Left kidney (tissue), 8 donors: Measurements from ENCODE around the gene TNPO3. TPM values are rescaled to one million over a fixed set of nuclear protein-coding genes. Genes with fewer than 3 reads are reported as not detected.

ENCODE experiments used
- DNase-seq: peaks from one replicate; pipeline ENCODE4 v3.0.0-alpha.2; 2013
- long read RNA-seq, 8 donors: transcript quantifications; one replicate each; lab custom pipeline, GENCODE V29; 2026
- polyA plus RNA-seq: library from polyadenylated mRNA; unstranded; fragments of 120-200 nt; gene quantifications from one replicate; pipeline ENCODE4 v1.2.1, GENCODE V29; 2013; ENCODE audit not compliant: insufficient read length

TNPO3 gene
- polyA plus RNA-seq: 52.1 TPM
- long read RNA-seq, donor 1, partial matches to known transcripts: 15 of 15 reads
- long read RNA-seq, donor 1, other reads (novel, unspliced or antisense): 0 of 15 reads
- long read RNA-seq, donor 2, full-length matches to known transcripts: 4 of 25 reads
- long read RNA-seq, donor 2, partial matches to known transcripts: 21 of 25 reads
- long read RNA-seq, donor 2, other reads (novel, unspliced or antisense): 0 of 25 reads
- long read RNA-seq, donor 3, full-length matches to known transcripts: 1 of 1 reads
- long read RNA-seq, donor 3, partial matches to known transcripts: 0 of 1 reads
- long read RNA-seq, donor 3, other reads (novel, unspliced or antisense): 0 of 1 reads
- long read RNA-seq, donor 4: 0 reads
- long read RNA-seq, donor 5, full-length matches to known transcripts: 5 of 18 reads
- long read RNA-seq, donor 5, partial matches to known transcripts: 13 of 18 reads
- long read RNA-seq, donor 5, other reads (novel, unspliced or antisense): 0 of 18 reads
- long read RNA-seq, donor 6, full-length matches to known transcripts: 4 of 20 reads
- long read RNA-seq, donor 6, partial matches to known transcripts: 16 of 20 reads
- long read RNA-seq, donor 6, other reads (novel, unspliced or antisense): 0 of 20 reads
- long read RNA-seq, donor 7, full-length matches to known transcripts: 3 of 20 reads
- long read RNA-seq, donor 7, partial matches to known transcripts: 17 of 20 reads
- long read RNA-seq, donor 7, other reads (novel, unspliced or antisense): 0 of 20 reads
- long read RNA-seq, donor 8, full-length matches to known transcripts: 2 of 2 reads
- long read RNA-seq, donor 8, partial matches to known transcripts: 0 of 2 reads
- long read RNA-seq, donor 8, other reads (novel, unspliced or antisense): 0 of 2 reads

DNA sequence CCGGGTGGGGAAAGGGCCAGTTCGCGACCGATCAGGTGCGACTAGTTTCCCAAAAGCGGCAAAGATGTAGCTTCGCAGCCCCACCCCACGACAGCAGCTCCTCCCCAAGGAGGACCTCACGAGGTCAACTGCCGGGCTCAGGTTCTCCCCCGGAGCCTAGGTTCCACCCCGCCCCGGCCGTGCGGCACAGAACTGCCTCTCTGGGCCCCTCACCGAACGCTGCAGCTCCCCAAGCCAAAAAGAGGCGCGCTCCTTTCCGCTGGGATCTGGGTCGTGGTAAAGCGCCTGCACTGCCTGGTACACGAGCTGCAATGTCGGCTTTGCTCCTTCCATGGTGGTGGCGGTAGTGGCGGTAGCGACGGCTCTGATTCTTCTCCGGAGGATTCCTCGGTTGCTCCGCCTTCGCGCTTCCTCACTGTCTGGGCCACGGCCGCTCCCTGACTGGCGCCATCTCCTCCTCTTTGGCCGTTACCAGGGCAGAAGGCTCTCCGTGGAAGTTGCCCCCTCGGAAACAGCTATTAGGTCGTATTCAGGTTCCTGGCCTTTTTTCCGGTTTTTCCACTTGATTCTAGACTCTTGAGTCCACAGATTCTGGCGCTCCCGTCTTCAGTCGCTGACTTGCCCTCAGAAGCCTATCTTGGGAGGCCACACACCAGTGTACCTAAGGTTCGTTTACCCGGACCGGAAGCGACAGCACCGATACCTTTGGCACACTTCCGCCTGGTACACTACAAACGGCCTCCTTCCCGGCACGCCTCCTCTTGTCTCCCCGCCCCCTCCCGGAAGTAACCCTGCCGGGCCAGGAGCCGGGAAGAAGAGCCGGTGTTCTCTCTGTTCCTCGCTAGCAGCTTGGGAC, at the start of gene TNPO3:
TSS of gene TNPO3 (minus strand) at position 674 of the 856 bp plus-strand sequence. CDS start at position 333, 341 bp downstream.
- DNase-seq: peak; percentile 92

DNA sequence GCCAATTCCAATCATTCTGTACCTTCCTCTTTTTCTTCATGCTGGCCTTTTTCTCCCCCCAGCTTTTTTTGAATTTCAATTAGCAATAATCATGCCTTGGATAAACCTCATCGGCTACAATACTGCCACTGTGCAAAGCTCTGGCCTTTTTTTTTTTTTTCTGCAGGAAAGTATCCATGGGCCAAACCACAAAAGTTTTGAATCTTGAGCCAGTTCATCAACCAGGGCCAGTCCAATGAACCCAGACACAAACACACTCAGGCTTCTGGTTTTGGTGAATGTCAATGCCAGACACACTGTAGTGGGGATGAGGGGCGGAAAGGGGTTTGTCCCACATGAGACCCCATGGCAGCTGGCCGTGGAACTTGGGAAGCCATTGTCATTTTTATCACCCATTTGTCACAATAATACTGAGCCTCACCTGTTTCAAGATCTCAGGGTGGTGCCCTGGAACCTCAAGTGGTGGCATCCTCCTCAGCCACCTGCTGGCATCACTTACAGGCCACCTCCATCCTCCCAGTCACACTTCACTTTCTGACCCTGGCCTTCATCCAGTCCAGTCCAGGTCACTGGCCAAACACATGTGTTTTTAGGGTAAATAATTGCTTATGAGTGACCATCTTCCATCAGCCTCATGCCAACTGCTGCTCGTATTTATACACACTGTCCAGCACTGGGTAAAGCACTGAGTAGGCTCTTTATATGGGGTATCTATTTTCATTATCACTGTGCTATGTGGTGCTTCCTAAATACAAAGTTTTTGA, 48.8 kb upstream of the TNPO3 start:
- DNase-seq: no peak

DNA sequence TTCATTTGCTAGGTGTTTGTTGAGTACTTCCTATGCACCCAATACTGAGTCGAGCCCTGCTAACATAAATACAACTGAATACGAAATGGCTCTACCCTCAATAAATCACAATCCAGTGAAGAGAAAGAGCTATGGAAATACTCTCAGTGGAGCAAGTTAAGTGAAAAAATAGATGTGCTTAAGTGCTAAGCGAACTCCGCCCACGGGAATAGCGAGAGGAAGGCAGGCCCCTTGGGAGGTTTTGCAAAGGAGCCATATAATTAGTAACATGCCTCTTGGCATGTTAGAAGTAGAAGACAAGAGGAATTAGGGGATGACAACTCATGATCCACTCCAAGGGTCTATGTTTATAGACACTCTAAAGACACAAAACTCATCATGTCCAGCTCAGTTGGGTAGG, 46.8 kb upstream of the TNPO3 start:
- no peak for DNase-seq

DNA sequence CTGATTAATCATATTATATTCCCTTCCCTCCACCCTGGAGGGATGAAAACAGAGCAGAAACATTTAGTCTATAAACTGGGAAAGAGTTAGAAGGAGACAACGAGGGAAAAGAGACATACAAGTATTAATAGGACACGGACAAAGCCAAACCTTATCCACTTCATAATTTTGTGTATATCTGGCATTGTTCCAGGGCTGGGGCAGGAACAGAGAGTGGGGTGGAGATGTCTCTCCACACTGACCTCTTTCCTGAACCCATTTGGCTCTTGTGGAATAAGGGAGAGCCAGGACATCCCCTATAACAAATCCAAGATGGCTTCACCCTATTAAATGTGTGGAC, 45.9 kb upstream of the TNPO3 start:
- no peak for DNase-seq

DNA sequence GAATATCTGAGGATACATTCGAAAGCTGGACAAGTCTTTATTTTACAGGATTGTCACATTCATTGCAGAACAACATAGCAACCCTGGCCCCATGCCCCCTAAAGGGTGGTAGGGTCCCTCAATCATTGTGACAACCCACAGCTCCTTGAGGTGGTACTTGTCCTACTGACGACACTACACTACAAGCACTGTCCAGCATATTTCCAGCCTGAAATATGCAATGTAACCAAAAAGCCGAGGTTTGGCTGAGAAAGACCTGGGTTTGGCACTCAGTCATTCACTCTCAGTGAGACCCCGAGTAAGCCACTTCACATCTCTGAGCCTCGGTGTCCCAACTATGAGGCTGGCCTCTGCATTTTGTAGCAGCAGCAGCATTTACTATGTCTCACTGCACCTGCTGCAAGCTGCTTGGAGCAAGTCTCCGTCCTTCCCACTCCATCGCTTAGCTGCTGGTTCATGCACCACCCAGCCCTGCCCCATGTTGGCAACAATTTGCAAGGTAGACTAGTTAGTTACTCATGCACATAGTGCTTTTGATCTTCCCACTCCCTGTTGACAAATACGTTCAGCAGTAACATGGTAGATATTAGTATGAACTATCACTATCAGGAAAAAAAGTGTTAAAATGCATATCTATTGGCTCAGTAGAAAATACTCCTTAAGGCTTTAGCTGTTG, 43.6 kb upstream of the TNPO3 start:
- DNase-seq: no peak

DNA sequence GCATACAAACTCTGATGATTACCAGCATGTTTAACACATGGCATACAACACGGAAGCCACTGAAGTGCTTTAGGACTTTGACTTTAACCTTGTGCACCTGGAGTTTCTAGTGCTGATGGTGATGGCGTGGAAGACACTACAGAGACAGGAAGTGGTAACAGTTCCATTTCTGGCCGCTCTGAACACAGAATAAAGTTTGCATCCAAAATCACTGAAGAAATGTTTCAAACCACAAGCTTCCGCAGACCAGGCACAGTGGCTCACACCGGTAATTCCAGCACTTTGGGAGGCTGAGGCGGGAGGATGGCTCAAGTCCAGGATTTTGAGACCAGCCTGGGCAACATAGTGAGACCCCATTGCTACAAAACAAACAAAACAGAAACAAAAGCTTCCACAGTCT, 40.3 kb upstream of the TNPO3 start:
- no peak for DNase-seq

DNA sequence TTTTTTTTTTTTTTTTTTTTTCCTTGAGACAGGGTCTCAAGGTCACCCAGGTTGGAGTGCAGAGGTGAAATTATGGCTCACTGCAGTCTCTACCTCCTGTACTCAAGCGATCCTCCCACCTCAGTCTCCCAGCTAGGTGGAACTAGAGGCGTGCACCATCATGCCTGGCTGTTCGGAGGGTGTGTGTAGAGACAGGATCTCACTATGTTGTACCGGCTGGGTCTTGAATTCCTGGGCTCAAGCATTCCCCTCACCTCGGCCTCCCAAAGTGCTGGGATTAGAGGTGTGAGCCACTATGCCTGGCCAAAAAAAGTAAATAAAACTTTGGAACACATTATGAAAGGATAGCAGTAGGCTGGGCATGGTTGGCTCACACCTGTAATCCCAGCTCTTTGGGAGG, 39.6 kb upstream of the TNPO3 start:
- DNase-seq: no peak

DNA sequence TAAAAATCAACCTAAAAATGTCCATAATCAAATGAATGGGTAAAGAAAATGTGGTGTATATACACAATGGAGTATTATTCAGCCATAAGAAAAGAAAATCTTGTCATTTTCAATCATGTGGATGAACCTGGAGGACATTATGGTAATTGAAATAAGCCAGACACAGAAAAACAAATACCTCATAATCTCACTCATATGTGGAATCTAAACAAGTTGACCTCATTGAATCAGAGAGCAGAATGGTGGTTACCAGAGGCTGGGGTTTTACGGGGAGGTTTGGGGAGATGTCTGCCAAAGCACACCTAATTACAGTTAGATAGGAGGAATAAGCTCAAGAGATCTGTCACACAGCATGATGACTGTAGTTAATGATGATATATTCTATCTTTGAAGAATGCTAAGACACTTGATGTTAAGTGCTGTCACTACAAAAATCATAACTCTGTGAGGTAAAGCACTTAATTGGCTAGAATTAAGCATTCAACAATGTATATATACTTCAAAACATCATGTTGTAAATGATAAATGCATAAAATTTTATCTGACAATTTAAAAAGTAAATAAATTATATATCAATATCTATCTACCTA, 39.1 kb upstream of the TNPO3 start:
- no peak for DNase-seq

DNA sequence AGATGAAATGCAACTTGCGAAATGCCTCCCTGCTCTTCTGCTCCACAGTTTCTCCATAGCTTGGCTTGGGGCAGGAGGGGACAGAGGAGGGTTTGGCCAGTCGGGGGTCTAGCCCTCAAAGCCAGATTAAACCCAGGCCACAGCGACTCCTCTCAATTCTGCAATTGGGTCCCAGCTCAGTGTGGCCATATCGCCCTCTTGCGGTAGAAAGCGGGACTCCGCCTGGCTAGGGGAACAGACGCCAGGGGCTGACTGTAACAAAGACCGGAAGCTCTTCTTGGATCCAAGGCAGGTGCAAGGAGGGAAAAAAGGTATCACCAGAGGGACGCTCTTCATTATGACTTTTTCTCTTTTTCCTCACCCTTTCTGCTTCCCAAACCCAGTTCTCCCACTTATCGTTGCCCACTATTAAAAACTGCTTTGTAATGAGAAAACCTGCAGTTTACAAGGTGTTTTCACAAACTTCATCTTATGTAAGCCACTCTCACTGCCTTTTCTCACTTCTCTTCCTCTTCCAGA, 36.6 kb upstream of the TNPO3 start:
- peak; percentile 81 for DNase-seq

DNA sequence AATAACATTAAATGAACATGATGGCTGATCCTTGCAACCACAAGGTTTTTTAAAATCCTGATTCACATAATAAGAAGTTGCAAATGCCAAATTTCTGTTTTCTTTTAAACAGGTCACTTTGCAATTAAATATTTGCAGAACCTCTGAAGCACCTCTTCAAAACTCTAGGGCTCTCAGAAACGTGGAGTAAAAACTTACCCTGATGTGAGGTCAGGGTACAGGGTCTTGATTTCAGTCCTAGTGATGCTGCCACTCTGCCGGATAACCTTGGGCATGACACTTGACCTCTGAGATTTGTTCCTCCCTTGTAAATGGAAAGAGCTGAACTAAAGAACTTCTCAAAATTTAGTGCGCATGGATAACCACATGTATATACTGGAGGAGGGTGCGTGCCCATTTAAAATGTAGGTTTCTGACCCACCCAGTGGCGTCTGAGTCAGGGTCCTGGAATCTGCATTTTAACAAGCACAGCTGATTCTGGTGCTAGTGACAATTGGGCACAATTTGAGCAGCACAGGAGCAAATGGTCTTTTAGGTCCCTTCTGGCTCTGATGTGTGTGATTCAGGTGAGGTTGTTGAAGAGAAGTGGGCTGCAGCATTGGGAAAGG, 35.5 kb upstream of the TNPO3 start:
- no peak for DNase-seq

DNA sequence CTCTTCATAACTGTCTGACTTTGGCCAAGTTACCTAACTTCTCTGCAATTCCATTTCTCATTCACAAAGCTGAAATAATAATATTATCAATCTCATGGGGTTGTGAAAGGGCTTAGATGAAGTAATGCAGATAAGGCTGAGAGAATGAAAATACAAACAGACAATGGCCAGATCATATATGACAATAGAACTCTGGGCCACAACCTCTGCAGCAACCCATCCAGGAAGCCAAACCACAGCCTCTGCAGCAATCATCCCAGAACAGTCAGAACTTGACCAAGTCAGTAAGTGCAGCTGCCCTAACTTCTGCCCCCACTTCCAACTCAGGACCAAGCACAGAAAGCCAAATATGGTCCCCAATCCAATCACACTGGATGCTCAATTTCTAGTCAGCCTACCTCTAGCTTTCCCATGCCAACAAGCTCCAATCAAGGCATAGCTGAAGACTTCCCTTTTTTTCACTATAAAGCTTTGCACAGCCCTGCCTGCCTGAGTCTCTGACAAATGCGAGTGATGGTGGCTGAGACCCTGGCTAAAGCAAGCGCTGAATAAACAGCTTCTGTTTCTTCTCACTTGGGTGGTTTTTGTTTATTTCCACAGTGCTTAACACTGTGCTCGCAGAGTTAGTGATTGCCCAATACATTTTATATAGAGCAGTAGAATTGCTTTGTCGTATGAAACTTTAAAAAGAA, 34.8 kb upstream of the TNPO3 start:
- no peak for DNase-seq

DNA sequence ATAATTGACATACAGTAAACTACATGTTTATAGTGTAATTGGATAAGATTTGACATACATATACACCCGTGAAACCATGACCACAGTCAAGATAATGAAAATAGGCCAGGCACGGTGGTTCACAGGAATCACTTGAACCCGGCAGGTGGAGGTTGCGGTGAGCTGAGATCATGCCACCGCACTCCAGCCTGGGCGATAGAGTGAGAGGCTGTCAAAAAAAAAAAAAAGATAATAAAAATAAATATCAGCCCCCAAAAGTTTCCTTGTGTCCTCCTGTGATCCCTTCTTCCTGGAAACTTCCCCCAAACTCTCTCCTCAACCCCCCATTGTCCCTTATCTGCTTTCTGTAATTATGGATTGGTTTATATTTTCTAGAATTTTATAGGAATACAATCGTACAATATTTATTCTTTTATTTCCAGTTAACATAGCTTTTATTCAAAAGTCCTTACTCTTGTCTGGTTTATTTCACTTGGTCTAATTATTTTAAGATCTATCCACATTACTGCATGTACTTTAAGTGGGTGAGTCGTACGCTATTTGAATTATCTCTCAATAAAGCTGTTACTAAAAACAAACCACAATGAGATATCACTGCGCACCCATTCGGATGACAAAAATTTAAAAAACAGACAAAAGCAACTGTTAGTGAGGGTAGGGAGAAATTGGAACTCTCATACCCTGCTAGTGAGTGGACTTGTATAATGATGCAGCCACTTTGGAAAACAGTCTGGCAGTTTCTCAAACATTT, 30.1 kb upstream of the TNPO3 start:
- no peak for DNase-seq

DNA sequence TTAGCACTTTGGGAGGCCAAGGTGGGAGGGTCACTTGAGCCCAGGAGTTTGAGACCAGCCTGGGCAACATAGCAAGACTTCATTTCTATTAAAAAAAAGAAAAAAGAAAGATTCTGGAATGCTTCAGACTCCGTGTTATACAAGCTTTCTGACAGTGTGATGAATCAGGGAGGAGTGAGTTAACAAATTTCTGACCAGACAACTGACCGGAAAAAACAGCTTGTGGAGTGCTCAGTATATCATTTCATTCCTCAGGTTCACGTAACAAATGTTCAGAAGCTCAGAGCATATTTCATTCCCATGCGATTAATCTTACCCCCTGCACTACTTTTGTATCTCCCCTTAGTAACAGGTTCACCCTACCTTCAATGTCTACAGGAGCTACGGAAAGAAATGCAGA, 28.6 kb upstream of the TNPO3 start:
- no peak for DNase-seq

DNA sequence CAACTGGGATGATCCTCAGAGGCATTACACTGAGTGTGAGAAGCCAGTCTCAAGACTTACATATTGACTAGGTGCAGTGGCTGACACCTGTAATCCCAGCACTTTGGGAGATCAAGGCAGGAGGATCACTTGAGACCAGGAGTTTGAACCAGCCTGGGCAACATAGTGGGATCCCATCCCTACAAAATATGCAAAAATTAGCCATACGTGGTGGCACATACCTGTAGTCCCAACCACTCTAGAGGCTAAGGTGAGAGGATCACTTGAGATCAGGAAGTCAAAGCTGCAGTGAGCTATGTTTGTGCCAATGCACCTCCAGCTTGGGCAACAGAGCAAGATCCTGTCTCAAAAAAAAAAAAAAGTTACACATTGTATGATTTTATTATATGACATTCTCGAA, 23.5 kb upstream of the TNPO3 start:
- no peak for DNase-seq

DNA sequence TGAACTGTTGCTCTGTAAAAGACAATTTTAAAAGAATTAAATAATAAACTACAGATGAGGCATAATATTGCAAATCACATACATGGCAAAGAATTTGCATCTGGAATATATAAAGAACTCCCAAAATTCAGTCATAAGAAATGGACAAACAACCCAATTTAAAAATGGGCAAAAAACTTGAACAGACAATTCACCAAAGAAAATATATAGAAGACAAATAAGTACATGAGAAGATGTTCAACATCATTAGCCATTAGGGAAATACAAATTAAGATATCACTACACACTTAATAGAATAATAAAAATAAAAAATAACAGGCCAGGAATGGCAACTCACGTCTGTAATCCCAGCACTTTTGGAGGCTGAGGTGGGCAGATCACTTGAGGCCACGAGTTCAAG, 22.0 kb upstream of the TNPO3 start:
- DNase-seq: no peak

DNA sequence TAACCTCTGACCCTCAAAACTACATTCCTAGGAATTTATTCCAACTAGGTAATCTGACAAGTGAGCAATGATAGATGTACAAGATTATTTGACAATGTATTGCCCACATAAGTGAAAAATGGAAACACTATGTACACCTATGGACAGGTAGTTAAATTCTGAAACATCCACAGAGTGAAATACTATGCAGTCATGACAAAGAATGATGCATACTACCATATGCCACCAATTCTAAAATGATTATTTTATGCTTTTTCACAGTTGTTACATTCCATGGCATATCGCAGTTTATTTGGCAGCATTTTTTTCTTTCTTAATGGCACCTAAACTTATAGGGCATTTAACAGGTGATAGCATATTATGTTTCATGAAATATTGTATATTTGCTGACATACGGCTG, 20.1 kb upstream of the TNPO3 start:
- DNase-seq: no peak

DNA sequence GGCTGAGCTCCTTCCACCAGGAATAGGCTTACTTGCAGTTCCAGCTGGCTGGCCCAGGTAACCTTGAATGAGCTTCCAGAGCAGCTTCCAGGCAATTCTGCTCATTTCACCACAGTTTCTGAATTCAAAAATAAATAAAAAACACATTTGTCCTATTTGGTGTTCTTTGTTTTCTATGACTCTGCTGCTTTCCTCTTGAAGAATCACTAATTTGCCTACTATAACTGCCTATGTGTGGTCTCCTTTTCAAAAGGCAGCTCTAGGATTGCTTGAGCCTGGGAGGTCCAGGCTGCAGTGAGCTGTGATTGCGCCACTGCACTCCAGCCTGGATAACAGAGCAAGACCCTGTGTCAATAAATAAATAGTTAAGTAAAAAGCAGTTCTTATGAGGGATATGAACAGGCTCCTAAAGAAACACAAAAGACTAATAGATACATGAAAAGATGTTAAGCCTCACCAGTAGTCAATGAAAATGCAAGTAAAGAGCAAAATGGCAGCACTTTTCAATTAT, 19.5 kb upstream of the TNPO3 start:
- DNase-seq: no peak

DNA sequence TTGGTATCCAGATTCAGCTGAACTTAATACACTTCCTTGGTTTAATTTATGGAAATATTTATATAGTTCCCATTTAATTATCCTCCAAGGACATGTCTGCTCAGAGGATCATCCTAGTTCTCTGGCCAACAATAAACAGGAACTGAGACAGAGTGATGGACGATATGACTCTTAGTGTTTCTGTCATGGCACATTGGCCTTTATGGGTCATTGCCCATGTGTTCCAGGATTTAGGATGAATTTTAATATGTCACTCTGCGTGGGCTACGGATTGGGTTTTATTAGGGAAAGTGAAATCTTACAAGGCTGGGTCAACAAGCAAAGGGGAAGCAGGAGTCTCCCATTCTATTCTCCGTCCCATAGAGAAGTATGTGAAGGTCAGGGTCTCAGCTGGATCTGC, 18.8 kb upstream of the TNPO3 start:
- DNase-seq: no peak
